SW480 (cell line): ENCODE measurements around the gene SLC35F4.

ENCODE experiments used
- DNase-seq: peaks from one replicate; pipeline ENCODE4 v3.0.0-alpha.2; 2016; ENCODE audit warnings: low spot score

SLC35F4 gene

DNA sequence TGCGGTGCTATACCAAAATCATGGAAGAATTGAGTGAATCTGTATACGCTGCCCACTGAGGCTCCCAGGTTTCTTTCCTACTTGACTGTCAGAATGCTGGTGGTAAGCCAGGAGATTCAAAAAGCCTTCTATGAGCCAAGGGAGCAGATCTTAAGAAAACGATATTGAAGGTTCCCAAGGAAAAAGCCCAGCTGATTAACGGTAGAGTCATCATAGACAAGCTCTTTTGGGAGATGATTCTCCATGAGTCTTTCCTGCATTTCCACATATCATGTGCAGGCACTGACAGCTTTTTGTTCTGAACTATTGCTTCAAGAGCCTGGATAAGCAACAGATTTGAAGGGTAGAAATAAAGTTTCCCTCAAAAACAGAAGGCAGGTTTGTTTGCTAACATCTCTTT, 17.5 kb downstream of the SLC35F4 start:
- DNase-seq, result no peak

DNA sequence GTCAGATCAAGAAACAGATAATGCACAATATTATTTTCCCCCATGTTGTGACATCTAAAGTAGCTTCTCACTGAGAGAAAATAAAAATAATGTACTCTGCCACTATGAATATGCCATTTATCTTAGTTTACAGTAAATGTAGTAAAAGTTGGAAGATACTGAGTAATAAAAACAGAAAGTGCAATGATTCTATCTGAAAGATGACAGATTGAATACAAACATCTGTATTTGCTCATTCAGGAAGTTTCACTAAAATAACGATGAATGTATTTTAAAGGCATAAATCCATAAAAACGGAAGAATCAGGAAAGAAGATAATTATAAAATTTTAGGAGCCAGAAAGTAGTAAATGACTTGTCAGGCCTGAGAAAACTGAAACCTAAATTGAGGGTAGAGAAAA, 18.2 kb downstream of the SLC35F4 start:
- DNase-seq, result no peak

DNA sequence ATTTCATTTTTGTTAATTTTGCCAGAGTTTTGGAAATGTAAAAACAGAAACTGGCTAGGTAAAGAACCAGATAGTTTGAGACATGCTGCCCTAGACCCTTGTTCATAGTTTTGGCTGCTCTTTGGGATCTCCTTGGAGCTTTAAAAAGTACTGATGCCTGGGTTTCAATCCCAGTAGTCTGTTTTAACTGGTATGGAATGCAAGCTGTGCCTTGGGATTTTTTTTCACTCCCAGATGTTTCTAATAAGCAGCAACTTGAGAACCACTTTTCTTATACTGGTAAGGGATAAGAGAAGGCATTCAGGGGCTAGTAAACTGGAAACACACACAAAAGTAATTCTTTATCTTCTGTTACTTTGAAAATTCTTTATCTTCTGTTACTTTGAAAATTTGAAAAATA, 18.8 kb downstream of the SLC35F4 start:
- no peak for DNase-seq

DNA sequence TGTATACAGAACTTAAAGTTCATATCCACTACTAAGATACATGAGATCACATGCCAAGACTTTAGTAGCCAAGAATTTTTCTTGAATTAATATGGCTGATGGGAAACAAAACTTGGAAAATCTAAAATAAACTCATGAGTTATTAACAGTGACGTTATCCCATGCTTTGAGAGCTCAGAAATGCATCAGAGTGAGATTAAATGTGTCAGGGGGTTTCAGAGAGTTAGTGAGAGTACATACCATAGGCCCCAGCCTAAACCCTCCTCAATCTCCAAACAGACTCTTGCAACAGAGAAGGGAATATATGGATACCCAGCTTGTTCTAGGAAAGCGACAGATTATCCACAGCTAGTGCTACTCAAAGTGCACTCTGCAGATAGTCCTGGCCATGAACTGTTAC, 19.3 kb downstream of the SLC35F4 start:
- DNase-seq, result no peak

GRCh38 chr14:57845802-57846531, 19.9 kb downstream of the SLC35F4 start:
- DNase-seq, result no peak

DNA sequence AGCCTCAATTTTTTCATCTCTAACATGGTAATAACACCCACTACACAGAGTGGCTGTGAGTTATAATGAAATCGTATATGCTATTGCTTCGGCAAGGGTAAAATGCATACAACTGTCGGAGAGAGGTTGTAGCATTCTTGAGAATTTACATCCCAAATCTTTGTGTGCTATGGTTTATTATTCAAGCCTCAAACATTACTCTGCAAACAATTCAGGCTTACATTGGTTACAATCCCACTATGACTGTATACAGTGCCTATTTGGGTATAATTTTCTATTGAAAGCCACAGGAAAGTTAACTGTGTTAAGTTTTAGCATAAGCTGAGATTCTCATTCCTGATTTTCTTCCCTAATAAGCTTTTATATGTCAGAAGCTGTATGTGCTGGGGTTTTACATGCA, 20.6 kb downstream of the SLC35F4 start:
- no peak for DNase-seq

DNA sequence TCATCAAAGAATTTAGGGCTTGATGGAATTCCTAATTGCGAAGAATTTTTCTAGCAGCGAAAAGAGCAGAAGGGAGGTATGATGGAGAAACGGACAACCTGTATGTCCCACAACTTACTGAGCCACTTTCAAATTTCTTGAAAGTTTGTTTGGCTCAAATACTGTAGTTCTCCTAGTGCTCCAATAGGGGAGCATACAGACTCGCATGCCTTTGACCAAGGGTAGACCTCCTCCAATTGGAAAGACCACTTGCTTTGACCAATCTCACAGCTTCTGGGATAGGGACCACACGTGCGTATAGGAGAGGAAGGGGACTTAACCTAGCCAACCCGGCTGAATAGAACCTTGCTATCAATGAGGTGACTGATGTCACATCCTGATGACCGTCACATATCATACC, 28.6 kb downstream of the SLC35F4 start:
- DNase-seq, result no peak

- no peak for DNase-seq
Measured at GRCh38 chr14:57835766-57836165, 30.1 kb downstream of the SLC35F4 start.

DNA sequence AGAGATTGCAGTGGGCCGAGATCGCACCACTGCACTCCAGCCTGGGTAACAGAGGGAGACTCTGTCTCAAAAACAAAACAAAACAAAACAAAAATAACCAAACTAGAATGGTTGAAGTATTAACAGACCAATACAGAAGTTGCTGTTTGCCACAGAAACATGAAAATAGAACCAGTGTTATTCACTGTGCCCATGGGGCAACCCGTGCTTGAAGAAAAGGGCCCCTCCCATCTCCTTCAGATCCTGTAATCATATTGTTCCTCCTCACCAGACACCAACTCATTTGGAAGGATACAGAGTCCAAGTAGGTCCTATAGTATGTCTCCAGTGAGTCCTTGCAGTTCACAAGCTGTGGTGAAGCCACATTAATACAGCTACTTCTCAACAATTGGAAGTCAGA, 30.9 kb downstream of the SLC35F4 start:
- no peak for DNase-seq

DNA sequence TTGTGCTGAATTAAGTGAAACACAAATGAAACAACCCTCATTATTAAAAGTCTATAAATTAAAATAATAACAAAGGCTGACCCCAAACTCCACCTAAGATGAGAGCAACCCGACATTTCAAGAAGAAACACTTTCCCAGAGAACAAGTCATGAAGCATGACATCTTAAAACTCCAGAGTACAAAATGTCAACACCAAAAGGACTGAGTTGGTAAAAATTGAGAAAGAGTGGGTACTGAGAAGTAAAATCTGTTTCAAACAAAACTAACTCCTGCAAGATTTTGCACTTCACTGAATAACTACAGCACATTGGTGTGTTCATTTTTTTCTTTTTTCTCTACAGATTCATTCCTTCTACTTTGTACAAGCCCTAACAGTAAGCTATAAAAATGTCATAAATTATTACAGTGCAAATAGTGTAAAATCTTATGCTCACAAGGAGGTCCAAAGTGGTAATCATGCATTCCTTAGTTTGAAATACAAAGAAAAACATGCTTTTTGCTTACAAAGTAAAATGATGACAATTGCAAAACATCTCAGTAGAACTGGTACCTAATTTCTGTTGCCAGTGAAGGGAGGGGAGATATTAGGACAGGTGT, 31.8 kb downstream of the SLC35F4 start:
- DNase-seq, result no peak

DNA sequence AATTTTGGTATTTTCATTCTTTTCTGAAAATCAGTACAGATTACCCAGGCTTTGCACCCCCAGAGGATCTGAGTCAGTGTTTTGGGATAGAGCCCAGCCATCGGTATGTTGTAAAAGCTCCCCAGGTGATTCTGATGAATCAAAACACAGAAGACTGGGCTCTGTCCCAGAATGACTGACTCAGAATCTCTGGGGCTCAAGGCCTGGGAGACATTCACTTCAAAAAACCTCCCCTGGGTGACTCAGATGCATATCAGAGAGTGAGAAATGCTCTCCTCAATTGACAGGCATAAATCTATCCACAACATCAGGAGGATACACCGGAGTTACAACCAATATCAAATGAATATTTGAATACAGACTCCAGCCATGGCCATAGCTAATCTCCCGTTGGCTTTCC, 32.6 kb downstream of the SLC35F4 start:
- DNase-seq, result peak; percentile 41

DNA sequence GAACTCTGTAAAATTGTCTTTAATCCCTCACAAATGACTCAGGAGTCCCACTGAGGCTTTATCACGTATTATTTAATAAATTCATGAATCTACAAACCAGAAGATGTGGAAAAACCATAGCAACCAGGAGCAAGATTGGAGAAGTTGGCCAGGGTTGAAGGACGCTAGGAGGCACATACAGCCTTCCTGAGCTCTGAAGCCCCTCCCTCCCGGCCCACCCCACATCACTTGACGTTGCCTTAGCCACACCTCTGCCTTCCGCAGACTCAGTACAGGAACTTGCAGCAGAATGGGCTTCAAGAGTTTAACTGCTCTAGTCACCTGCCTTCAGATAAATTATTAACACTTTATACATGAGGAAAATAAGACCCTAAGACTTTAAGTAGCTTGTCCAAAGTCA, 33.9 kb downstream of the SLC35F4 start:
- DNase-seq, result no peak

DNA sequence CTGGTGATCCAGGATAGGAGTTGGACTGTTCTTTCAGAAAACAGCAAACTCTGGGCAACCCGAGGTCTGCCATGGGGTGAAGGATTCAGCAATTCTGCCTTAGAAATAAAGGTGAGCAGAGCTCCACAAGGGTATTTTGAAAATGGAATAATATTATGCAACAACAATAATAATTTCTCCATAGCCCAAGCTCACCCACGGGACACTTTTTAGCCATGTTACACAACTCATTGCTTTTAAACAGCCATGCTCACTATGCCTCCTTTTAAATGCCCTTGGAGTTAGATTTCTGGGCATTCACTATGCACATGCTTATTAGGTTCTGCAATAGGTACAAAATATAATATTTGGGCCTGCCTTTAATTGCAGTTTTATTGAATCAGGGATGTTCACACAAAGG, 37.2 kb downstream of the SLC35F4 start:
- DNase-seq, result no peak

DNA sequence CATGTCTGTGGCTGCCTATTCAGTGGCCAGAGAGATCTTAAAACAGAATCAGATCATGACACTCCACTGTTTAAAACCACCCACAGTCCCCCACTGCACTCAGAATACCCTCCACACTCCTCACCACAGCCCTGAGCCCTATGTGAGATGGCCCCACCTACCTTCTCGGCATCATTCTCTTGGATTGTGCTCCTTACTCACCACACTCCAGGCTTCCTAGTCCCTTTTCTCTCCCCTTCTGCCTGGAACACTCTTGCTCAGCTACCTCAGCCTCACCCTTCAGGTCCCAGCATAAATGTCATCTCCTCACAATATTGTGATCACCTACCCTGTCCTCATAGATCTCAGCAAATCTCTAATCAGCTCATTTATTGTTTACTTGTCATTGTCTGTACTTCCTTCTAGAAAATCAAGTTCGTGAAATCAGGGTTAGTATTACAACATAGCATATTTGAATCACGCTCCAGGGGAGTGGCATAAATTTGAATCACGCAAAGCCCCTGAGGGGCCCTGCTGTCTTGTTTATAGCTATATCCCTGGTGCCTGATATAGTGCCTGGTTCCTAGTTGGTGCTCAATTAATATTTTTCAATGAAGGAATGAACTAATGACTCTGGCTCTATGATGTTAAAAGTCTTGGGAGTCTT, 42.8 kb downstream of the SLC35F4 start:
- DNase-seq, result no peak

DNA sequence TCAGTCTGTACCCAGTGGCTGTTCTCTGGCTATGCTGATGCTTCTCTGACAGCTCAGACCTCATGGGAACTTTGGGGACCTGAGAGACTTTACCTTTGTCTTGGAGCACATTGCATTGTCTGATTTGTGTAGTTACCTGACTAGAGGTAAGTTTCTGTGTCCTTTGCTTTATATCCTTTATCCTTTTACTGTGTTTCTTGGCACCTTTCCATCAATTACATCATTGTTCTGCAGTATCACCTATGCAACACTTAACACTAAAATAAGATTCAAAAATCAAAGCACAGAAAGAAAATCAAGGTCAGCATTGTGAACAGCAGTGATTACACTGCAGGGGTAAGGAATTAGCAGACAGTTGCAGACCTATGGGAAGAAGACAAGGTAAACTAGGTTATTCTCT, 43.8 kb downstream of the SLC35F4 start:
- no peak for DNase-seq

GRCh38 chr14:57820581-57820980, 45.3 kb downstream of the SLC35F4 start:
- DNase-seq, result no peak

DNA sequence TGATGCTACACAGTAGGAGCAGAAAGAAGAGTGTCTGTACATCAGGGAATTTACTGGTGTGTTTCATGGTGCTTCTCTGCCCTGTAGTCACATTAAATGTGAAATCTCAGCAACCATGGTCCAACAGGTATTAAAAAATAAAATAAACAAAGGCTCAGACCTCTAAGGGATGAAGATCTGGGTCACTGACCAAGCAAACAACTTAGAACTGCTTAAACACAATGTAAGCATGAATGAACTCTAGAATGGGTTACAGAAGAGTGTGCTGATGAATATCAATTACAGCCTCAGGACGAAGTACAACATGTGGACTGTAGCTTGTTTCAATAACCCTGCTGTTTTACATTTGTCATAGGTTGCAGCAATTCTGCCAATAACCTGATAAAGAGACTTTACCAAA, 47.4 kb downstream of the SLC35F4 start:
- DNase-seq, result no peak

DNA sequence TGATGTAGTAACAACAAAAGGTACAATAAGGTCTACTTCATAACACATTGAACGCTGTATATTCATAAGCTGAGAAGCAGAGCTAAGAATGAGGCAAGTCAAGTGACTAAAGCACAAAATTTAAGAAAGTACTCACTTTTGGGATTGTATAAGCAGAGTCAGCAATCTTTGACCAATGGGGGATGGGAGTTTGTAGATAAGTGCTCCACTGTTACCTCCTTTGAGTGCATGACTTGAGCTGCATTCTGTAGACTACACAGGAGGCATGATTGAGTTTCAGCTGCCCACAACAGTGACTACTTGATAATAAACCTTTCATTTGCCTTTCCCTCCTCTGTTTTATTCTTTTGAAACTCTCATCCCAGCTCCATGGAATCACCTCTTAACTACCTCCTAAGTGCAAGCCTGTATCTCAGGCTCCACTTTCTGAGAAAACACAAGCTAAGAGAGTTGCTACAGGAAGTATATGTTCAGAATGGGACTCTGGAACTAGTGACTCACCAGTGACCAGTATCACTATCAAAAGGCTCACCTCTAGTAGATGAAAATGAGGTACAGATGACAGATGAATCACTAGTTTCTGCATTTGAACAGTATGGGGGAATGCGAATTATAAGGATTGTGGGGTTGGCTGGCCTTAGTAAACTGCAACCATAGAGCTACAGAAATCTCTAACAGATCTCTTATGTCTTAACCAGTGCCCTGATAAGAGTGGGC, 49.2 kb downstream of the SLC35F4 start:
- peak; percentile 21 for DNase-seq

- DNase-seq, result no peak
Measured at GRCh38 chr14:57814726-57815125, 51.2 kb downstream of the SLC35F4 start.

- DNase-seq, result no peak
Measured at GRCh38 chr14:57812741-57813140, 53.2 kb downstream of the SLC35F4 start.

DNA sequence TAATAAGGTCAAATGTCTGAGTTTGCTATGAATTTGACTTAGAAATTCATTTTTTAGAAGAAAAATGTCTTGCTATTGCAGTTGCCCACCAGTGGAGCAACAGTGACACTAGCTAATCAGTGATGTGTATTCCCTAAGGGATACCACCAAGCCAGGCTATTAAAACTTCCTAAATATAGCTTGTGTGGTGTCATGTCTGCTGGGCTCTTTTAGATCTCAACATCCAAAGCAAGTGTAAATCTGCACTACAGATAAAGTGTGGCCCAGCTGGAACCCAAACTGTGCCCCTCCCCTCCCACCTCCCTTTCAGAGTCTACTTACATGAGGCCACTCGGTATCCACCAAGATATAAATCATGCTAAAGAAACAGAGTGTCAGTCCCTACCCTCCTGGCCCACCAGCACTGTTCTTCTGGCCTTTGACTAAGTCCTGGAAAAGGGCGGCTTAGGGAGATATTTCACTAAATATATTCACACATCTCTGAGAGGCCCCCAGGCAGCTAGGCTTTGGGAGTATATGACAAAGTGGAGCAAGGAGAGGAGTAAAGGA, 53.8 kb downstream of the SLC35F4 start:
- DNase-seq, result no peak

DNA sequence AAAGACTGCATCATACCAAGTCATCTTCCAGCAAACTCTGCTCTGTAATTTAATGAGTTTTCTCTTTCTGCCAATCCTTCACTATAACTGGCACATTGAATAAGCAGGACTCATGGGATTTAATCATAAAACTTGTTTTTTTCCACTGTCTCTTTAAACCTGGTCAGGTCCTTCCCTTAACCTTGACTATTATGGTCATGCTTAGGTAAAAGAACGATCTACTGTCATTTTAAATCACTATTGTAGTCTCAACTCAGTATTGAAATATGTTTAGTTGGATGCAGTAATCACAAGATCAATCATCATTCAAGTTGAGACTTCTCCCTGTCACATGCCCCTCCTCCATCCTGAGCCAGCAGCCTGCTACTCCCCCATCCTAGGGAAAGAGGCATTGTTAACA, 56.1 kb downstream of the SLC35F4 start:
- DNase-seq, result no peak

DNA sequence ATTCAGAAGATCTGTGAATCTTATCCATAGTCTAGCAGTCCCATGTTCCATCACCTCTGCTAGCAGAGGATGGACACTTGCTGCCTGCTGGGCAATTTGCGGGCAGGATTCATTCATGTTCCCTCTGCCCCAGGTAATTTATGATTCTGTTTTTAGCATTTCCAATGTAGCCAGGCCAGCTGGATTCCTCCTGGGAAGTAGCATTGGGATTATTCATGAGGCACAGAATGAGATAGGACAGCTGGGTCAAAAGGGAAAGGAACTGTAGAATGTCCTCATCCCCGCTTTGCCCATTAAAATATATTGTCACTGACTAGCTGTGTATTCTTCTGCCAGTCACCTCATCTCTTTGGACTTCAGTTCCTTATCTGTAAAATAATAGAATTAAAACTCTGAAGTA, 68.7 kb downstream of the SLC35F4 start:
- no peak for DNase-seq
